ENCODE results near the gene TBCK. TPM values are rescaled to one million over a fixed set of nuclear protein-coding genes. Genes with fewer than 3 reads are reported as not detected.
"Not testable (repeated sequence)": the region's sequence is repeated elsewhere in the genome, so short reads cannot be mapped to it uniquely, and the experiment has no call there.

Gene TBCK
- total RNA-seq, 2 donors from 2014 or later, result 15.7 to 18.8 TPM

GRCh38 chr4:106116025-106116424 lies 200.0 kb downstream of the TBCK start:
- Histone ChIP-seq H3K9me3 (peaks cover 2 to 16% of the 10 kb centered on the region in 2 donors), H3K36me3 (peaks cover 32% of the 10 kb centered on the region), H3K4me3 (no peak overlapping the region), H3K27me3 (no peaks in the 10 kb centered on the region), H3K4me1 (no peaks in the 10 kb centered on the region), H3K27ac (no peak overlapping the region)
- TF ChIP-seq CTCF (IDR thresholded peaks at IDR 0.05), result no peak
- no peak for DNase-seq (ENCODE audit: low spot score)

DNA sequence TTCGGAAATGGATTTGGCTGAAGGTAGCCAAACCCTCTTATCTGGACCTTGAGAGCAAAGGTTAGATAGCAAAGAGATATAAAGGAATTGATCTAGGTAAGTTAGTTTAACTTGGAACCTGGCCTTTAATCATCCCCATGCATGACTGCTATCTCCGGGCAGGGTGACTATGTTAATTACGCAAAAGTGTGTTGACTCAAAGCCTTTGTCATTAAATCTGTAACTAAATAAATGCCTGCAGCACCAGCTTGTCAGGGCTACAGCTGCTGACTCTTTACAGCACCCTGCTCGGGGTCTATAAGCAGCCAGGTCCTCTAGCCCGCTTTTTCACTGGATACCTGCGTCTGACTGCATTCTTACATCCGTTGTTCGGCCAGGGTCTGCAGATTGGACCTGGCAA lies 201.7 kb downstream of the TBCK start:
- TF ChIP-seq CTCF (IDR thresholded peaks at IDR 0.05), result no peak
- Histone ChIP-seq H3K9me3 (peaks cover 9 to 29% of the 10 kb centered on the region in 2 donors), H3K4me1 (no peaks in the 10 kb centered on the region), H3K27me3 (no peaks in the 10 kb centered on the region), H3K27ac (no peak overlapping the region), H3K36me3 (peaks cover 42% of the 10 kb centered on the region), H3K4me3 (no peak overlapping the region)
- no peak for DNase-seq (ENCODE audit: low spot score)

GRCh38 chr4:106111778-106112469 lies 204.1 kb downstream of the TBCK start:
- DNase-seq (ENCODE audit: low spot score); H3K27ac ChIP-seq; H3K27me3 ChIP-seq; H3K4me3 ChIP-seq; H3K4me1 ChIP-seq: not testable (repeated sequence)
- Histone ChIP-seq H3K9me3 (peaks cover 9 to 32% of the 10 kb centered on the region in 2 donors), H3K36me3 (peaks cover 42% of the 10 kb centered on the region)

DNA sequence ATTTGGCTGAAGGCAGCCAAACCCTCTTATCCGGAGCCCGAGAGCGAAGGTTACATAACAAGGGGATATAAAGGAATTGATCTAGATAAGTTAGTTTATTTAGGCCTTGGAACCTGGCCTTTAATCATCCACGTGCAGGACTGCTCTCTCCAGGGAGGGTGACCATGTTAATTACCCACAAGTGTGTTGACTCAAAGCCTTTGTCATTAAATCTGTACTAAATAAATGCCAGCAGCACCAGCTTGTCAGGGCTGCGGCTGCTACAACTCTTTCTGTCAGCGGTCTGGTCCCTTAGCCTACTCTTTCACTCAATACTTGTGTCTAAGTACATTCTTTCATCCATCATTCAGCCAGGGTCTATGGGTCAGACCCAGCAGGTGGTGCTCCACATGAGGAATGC lies 206.1 kb downstream of the TBCK start:
- Histone ChIP-seq H3K27ac (no peak overlapping the region), H3K36me3 (peaks cover 42% of the 10 kb centered on the region), H3K4me3 (no peak overlapping the region), H3K9me3 (peaks cover 9 to 32% of the 10 kb centered on the region in 2 donors), H3K27me3 (no peaks in the 10 kb centered on the region), H3K4me1 (no peaks in the 10 kb centered on the region)
- no peak for DNase-seq (ENCODE audit: low spot score)
- TF ChIP-seq CTCF (IDR thresholded peaks at IDR 0.05), result no peak

DNA sequence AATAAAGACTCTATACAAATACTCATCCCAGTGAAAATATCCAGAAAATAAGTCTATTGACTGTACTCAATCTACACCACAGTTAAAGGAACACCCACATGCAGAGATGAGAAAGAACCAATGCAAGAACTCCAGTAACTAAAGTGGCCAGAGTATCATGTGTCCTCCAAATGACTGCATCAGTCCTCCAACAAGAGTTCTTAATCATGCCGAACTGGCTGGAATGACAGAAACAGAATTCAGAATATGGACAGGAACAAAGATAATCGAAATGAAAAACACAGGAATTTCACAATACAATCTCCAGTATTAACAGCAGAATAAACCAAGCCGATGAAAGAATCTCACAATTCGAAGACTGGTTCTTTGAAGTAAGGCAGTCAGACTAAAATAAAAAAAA lies 210.3 kb downstream of the TBCK start:
- TF ChIP-seq CTCF (IDR thresholded peaks at IDR 0.05), result no peak
- peaks cover 7% of the 10 kb centered on the region for H3K36me3 ChIP-seq
- no peak overlapping the region for H3K27ac ChIP-seq
- no peak overlapping the region for H3K4me3 ChIP-seq
- no peaks in the 10 kb centered on the region for H3K4me1 ChIP-seq
- no peak for DNase-seq (ENCODE audit: low spot score)
- H3K27me3 ChIP-seq, result no peaks in the 10 kb centered on the region
- H3K9me3 ChIP-seq, result peaks cover 6 to 13% of the 10 kb centered on the region in 2 donors

DNA sequence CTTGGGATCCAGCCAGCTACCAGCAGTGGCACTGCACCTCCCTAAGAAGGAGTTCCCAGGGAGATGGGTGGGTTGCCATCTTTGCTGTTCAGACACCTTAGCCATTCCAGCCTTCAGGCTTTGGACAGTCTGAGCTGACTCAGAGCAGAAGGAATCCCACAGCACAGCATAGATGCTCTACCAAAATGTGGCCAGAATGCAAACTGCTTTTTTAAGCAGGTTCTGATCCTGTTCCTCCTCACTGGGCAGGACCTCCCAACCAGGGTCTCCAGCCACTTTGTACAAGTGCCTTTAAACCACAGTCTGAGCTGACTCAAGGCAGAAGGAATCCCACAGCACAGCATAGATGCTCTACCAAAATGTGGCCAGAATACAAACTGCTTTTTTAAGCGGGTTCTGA lies 211.7 kb downstream of the TBCK start:
- no peak overlapping the region for H3K4me3 ChIP-seq
- no peaks in the 10 kb centered on the region for H3K36me3 ChIP-seq
- H3K27me3 ChIP-seq, result no peaks in the 10 kb centered on the region
- TF ChIP-seq CTCF (IDR thresholded peaks at IDR 0.05), result no peak
- H3K27ac ChIP-seq, result no peak overlapping the region
- no peak for DNase-seq (ENCODE audit: low spot score)
- H3K4me1 ChIP-seq, result no peaks in the 10 kb centered on the region
- peaks cover 0 to 3% of the 10 kb centered on the region in 2 donors for H3K9me3 ChIP-seq
